Measurements from ENCODE around the gene ALG14. TPM values are rescaled to one million over a fixed set of nuclear protein-coding genes. Genes with fewer than 3 reads are reported as not detected.

The ALG14 gene, protein sequence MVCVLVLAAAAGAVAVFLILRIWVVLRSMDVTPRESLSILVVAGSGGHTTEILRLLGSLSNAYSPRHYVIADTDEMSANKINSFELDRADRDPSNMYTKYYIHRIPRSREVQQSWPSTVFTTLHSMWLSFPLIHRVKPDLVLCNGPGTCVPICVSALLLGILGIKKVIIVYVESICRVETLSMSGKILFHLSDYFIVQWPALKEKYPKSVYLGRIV
- total RNA-seq = 1 to 10 TPM; 1.2 to 1.6 (median 1.4) TPM

DNA sequence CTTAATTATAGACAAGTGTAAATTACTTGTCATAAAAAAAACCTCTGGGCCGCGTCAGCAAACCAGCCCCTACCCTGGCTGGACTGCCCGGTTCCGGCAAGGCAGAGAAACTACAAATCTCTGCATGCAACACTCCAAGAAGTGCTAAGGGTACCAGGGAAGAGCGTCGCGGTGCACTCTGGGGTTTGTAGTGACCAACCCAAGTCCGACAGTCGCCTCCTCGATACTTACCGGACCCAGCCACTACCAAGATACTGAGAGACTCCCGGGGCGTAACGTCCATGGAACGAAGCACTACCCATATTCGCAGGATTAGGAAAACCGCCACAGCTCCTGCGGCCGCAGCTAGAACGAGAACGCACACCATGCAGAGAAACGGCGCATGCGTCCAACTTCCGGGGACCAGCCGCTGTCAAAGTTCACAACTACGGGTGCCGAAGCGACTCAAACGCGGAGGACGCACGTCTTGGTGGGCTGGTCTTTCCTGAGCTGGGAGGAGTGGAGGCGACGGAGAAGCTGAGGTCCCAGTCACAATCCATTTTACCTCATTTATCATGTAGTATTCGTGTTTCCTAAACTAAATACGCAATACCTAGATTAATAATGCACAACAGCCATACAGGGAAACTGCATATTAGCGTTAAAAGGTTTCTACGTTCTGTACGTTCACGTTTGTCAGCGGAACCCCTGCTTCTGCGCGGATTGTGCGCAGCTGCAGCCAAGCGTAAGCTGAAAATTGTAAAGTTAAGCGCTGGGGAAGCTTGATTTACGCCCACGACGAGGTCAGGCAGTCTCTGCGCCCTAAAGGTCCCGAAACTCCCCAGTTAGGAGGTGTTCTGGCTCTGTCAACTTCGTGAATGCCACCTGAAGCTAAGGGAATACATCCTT is at the start of gene ALG14:
Gene ALG14 (minus strand): TSS at position 420 of the 888 bp plus-strand sequence. CDS start 53 bp downstream, at position 367.
- peak; percentile 60 for TF ChIP-seq POLR2A (IDR thresholded peaks at IDR 0.05)
- peak; percentile 90 to 96 (median 93) for TF ChIP-seq POLR2AphosphoS5 (IDR thresholded peaks at IDR 0.05)
- TF ChIP-seq, protein P1, sequence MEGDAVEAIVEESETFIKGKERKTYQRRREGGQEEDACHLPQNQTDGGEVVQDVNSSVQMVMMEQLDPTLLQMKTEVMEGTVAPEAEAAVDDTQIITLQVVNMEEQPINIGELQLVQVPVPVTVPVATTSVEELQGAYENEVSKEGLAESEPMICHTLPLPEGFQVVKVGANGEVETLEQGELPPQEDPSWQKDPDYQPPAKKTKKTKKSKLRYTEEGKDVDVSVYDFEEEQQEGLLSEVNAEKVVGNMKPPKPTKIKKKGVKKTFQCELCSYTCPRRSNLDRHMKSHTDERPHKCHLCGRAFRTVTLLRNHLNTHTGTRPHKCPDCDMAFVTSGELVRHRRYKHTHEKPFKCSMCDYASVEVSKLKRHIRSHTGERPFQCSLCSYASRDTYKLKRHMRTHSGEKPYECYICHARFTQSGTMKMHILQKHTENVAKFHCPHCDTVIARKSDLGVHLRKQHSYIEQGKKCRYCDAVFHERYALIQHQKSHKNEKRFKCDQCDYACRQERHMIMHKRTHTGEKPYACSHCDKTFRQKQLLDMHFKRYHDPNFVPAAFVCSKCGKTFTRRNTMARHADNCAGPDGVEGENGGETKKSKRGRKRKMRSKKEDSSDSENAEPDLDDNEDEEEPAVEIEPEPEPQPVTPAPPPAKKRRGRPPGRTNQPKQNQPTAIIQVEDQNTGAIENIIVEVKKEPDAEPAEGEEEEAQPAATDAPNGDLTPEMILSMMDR (IDR thresholded peaks at IDR 0.05) = no peak
- intact Hi-C loops (cut with DNase I; ENCODE audit: low total_unique reads) = no loop called here

DNA sequence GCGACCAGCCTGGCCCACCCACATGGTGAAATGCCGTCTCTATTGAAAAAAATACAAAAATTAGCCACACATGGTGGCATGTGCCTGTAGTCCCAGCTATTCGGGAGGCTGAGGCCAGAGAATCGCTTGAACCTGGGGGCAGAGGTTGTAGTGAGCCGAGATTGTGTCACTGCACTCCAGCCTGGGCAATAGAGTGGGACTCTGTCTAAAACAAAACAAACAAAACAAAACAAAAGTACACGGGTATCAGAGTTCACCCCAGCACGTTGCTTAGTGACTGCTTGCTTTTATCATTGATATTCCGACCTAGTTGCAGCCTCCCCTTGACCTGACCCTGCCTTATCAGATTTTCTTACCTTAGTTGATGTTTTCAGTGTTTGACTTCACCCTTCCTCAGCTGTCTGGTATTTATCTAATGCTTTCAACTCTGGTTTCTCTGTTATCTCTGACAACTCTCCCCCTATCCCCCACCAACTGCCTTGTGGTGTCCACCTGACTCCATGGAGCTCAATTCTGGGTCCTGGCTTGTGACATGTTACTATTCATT is 49.5 kb upstream of the ALG14 start:
- no peaks in the 10 kb centered on the region for H3K4me1 ChIP-seq
- intact Hi-C loops (cut with DNase I; ENCODE audit: low total_unique reads) = no loop called here
- no peaks in the 10 kb centered on the region for H3K9me3 ChIP-seq
- H3K27ac ChIP-seq = no peak overlapping the region
- H3K27me3 ChIP-seq = no peaks in the 10 kb centered on the region
- TF ChIP-seq POLR2A (IDR thresholded peaks at IDR 0.05) (no peak), POLR2AphosphoS5 (IDR thresholded peaks at IDR 0.05) (no peak)
- TF ChIP-seq, protein P1 (IDR thresholded peaks at IDR 0.05) = no peak
- H3K36me3 ChIP-seq = no peaks in the 10 kb centered on the region
- no peak overlapping the region for H3K4me3 ChIP-seq
- no peak for DNase-seq (ENCODE audit: low spot score in 2 of 2)

More for the DNA sequence above, at the start of gene ALG14:
- DNase-seq (ENCODE audit: low spot score in 2 of 2) = peak; percentile 89 to 93
- Histone ChIP-seq H3K4me1 (no peaks in the 10 kb centered on the region), H3K27me3 (no peaks in the 10 kb centered on the region), H3K36me3 (no peaks in the 10 kb centered on the region), H3K27ac (peak within 1 kb of the TSS; percentile 89 to 93), H3K9me3 (no peaks in the 10 kb centered on the region), H3K4me3 (peak within 1 kb of the TSS; percentile 62 to 76 (median 66))

DNA sequence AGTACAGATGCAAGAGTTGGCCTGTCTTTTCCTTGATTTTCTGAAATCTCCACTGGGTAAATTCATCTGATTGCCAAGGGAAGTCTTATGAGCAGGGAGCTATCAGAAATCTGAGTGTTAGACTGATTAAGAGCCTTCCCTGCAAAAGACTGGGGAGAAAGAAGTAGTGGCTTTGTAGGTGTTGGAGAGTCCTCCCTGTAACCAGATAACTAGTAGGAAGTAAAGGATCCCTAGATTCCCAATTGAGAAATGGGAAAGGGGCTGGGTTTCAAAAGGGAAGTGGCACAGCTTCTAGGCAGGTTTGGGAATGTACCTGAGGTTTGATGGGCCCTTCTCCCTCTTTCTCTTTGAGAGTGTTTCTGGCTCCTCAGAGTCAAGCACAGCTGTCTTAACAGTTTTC is 46.5 kb upstream of the ALG14 start:
- no peaks in the 10 kb centered on the region for H3K9me3 ChIP-seq
- H3K4me3 ChIP-seq = no peak overlapping the region
- no peaks in the 10 kb centered on the region for H3K4me1 ChIP-seq
- DNase-seq (ENCODE audit: low spot score in 2 of 2) = no peak
- no peaks in the 10 kb centered on the region for H3K36me3 ChIP-seq
- no peaks in the 10 kb centered on the region for H3K27me3 ChIP-seq
- H3K27ac ChIP-seq = no peak overlapping the region
- intact Hi-C loops (cut with DNase I; ENCODE audit: low total_unique reads) = no loop called here
- TF ChIP-seq, protein P1 (IDR thresholded peaks at IDR 0.05) = no peak
- TF ChIP-seq POLR2A (IDR thresholded peaks at IDR 0.05) (no peak), POLR2AphosphoS5 (IDR thresholded peaks at IDR 0.05) (no peak)

DNA sequence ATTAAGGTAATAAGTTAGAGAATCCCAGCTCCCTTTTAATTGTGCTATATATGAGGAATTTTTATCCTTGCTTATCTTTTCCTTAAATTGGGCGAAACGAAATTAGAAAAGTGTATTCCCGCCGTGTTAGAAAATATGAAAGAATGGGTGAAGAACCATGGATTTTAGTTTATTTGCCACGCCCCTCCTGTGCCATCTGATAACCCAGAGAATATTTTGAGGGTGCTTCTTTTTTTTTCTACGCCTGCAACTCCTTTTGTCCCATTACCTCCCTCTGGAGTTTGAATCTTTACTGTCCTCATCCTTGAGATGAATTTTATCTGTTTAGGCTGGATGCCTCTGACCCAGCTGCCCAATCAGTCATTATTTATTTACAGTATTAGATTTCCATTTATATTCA is 46.0 kb upstream of the ALG14 start:
- Histone ChIP-seq H3K27ac (no peak overlapping the region), H3K9me3 (no peaks in the 10 kb centered on the region), H3K27me3 (no peaks in the 10 kb centered on the region), H3K4me1 (no peaks in the 10 kb centered on the region), H3K36me3 (no peaks in the 10 kb centered on the region), H3K4me3 (no peak overlapping the region)
- intact Hi-C loops (cut with DNase I; ENCODE audit: low total_unique reads) = no loop called here
- no peak for TF ChIP-seq POLR2AphosphoS5 (IDR thresholded peaks at IDR 0.05)
- TF ChIP-seq, protein P1 (IDR thresholded peaks at IDR 0.05) = no peak
- no peak for TF ChIP-seq POLR2A (IDR thresholded peaks at IDR 0.05)
- no peak for DNase-seq (ENCODE audit: low spot score in 2 of 2)
